GM12878 (cell line): ENCODE measurements around the gene ADGRG1. TPM values are rescaled to one million over a fixed set of nuclear protein-coding genes. Genes with fewer than 3 reads are reported as not detected.

Source experiments
- CHD1 ChIP-seq: IDR thresholded peaks from 2 replicates; pipeline ENCODE4 v1.6.1; 2012; ENCODE audit warnings: low read depth, low read length, improper control_type of control experiment
- DPF2 ChIP-seq: fragments of 450-650 bp; IDR thresholded peaks from 2 replicates; pipeline ENCODE4 v1.6.1; 2017; ENCODE audit warnings: mild to moderate bottlenecking
- FOS ChIP-seq: IDR thresholded peaks from 3 replicates; pipeline ENCODE4 v1.6.1; 2011; ENCODE audit warnings: borderline replicate concordance; ENCODE audit not compliant: insufficient read length; ENCODE audit errors: extremely low read depth
- GATAD2B ChIP-seq: fragments of 450-650 bp; conservative IDR thresholded peaks from 2 replicates; pipeline ENCODE4 v1.6.1; 2017; ENCODE audit warnings: low read depth, mild to moderate bottlenecking, moderate library complexity
- HCFC1 ChIP-seq: fragments of 150-350 bp; IDR thresholded peaks from 2 replicates; pipeline ENCODE4 v1.6.1; 2014; ENCODE audit warnings: low read length
- HDAC6 ChIP-seq: fragments of 200-600 bp; sonication (generic); IDR thresholded peaks from one replicate; pipeline ENCODE4 v1.8.0; 2017; ENCODE audit warnings: antibody characterized with exemption; ENCODE audit not compliant: unreplicated experiment
- IKZF2 ChIP-seq, 2 experiments: fragments of 450-650 bp; IDR thresholded peaks; 2 replicates each; pipeline ENCODE4 v1.6.1; 2017; ENCODE audit warnings: mild to moderate bottlenecking in 2 of 2, moderate library complexity in 2 of 2
- LARP7 ChIP-seq: fragments of 450-650 bp; IDR thresholded peaks from 2 replicates; pipeline ENCODE4 v1.6.1; 2017; ENCODE audit warnings: mild to moderate bottlenecking
- MEF2B ChIP-seq: fragments of 450-650 bp; IDR thresholded peaks from 2 replicates; pipeline ENCODE4 v1.6.1; 2018; ENCODE audit warnings: mild to moderate bottlenecking, moderate library complexity; ENCODE audit not compliant: partially characterized antibody, poor library complexity, severe bottlenecking
- MXI1 ChIP-seq: fragments of 150-350 bp; IDR thresholded peaks from 2 replicates; pipeline ENCODE4 v1.6.1; 2011; ENCODE audit warnings: low read depth, mild to moderate bottlenecking, inconsistent platforms, low read length, improper control_type of control experiment
- NFIC ChIP-seq: IDR thresholded peaks from 2 replicates; pipeline ENCODE4 v1.6.1; 2012; ENCODE audit warnings: low read depth, mild to moderate bottlenecking, inconsistent platforms, low read length, moderate library complexity
- NFXL1 ChIP-seq: fragments of 450-650 bp; IDR thresholded peaks from 2 replicates; pipeline ENCODE4 v1.6.1; 2017; ENCODE audit warnings: antibody characterized with exemption, mild to moderate bottlenecking, borderline replicate concordance
- PRDM15 ChIP-seq: fragments of 450-650 bp; formaldehyde crosslinking; IDR thresholded peaks from 2 replicates; pipeline ENCODE4 v1.4.0; 2020; ENCODE audit warnings: mild to moderate bottlenecking, moderate library complexity
- SMAD1 ChIP-seq: fragments of 450-650 bp; IDR thresholded peaks from 2 replicates; pipeline ENCODE4 v1.6.1; 2018; ENCODE audit warnings: mild to moderate bottlenecking, low read depth; ENCODE audit not compliant: partially characterized antibody
- SRF ChIP-seq, 2 experiments: IDR thresholded peaks; 2 replicates each; pipeline ENCODE4 v1.6.1; 2011; ENCODE audit warnings: low read depth in 2 of 2, low read length in 2 of 2, mild to moderate bottlenecking in 1 of 2, moderate library complexity in 1 of 2
- STAT3 ChIP-seq: IDR thresholded peaks from 2 replicates; pipeline ENCODE4 v1.6.1; 2011; ENCODE audit warnings: low read depth, low read length, improper control_type of control experiment
- SUPT20H ChIP-seq: IDR thresholded peaks from 2 replicates; pipeline ENCODE4 v1.6.1; 2011; ENCODE audit warnings: low read depth, mild to moderate bottlenecking, low read length, moderate library complexity, borderline replicate concordance; ENCODE audit not compliant: control insufficient read depth
- ZBED1 ChIP-seq: IDR thresholded peaks from 2 replicates; pipeline ENCODE4 v1.6.1; 2016; ENCODE audit warnings: borderline replicate concordance
- ZNF207 ChIP-seq: fragments of 450-650 bp; IDR thresholded peaks from 2 replicates; pipeline ENCODE4 v1.6.1; 2014; ENCODE audit warnings: antibody characterized with exemption, mild to moderate bottlenecking, borderline replicate concordance
- ZSCAN29 ChIP-seq: fragments of 450-650 bp; IDR thresholded peaks from 2 replicates; pipeline ENCODE4 v1.6.1; 2017; ENCODE audit warnings: mild to moderate bottlenecking, moderate library complexity
- polyA plus RNA-seq, 11 experiments: library from polyadenylated mRNA; depleted of rRNA in 4 of 11; unstranded in 6 of 11; stranded (reverse) in 5 of 11; fragments of >200 nt; fragmentation: Nextera tagmentation in 4 of 11; fragmentation: Illumina TruSeq in 1 of 11; extraction: Ambion mirVana in 4 of 11; extraction: Trizol in 1 of 11; gene quantifications; 1 replicate in 1 of 11; 2 replicates in 10 of 11; pipeline versions ENCODE4 v1.2.1 to v1.2.3, GENCODE V29; 2011 to 2016; ENCODE audit warnings: inconsistent platforms in 2 of 11, missing spikeins in 2 of 11, low read depth in 1 of 11
- total RNA-seq, 4 experiments: library from RNA; depleted of rRNA in 3 of 4; stranded (reverse); fragments of >200 nt in 3 of 4; fragmentation: Illumina TruSeq in 1 of 4; extraction: Trizol in 1 of 4; gene quantifications; 2 replicates each; pipeline versions ENCODE4 v1.2.1 to v1.2.3, GENCODE V29; 2013 to 2021
- TF ChIP-seq, protein P1 (sequence below): IDR thresholded peaks from 2 replicates; pipeline ENCODE4 v1.6.1; 2011; ENCODE audit warnings: low read depth, low read length, improper control_type of control experiment, borderline replicate concordance
- TF ChIP-seq, protein P2 (sequence below): IDR thresholded peaks from 2 replicates; pipeline ENCODE4 v1.6.1; 2012; ENCODE audit warnings: low read depth, low read length, improper control_type of control experiment
- TF ChIP-seq, protein P3 (sequence below): IDR thresholded peaks from 2 replicates; pipeline ENCODE4 v1.6.1; 2012; ENCODE audit warnings: low read depth, low read length, improper control_type of control experiment

The ADGRG1 gene
- total and polyA plus RNA-seq, 10 of the 15 experiments (the other 5 are each of a cell fraction or from before 2014, with no cell fraction given), result 0.07 to 2.0 (median 0.75) TPM

- TF ChIP-seq, protein P1, sequence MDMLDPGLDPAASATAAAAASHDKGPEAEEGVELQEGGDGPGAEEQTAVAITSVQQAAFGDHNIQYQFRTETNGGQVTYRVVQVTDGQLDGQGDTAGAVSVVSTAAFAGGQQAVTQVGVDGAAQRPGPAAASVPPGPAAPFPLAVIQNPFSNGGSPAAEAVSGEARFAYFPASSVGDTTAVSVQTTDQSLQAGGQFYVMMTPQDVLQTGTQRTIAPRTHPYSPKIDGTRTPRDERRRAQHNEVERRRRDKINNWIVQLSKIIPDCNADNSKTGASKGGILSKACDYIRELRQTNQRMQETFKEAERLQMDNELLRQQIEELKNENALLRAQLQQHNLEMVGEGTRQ, result no peak
- TF ChIP-seq SMAD1 (no peak), ZNF207 (no peak), FOS (no peak), HDAC6 (no peak), STAT3 (no peak), IKZF2 (IDR thresholded peaks at IDR 0.05) (peak in 1 of 2 experiments; percentile 56; a peak in 1 of 4 replicates), SRF (IDR thresholded peaks at IDR 0.05; ENCODE audit: low read depth in 2 of 2, low read length in 2 of 2) (no peak), ZBED1 (no peak), NFXL1 (no peak), SUPT20H (no peak), LARP7 (no peak), GATAD2B (peak; percentile 46; the same call in 1 of the 2 replicates), NFIC (no peak), ZSCAN29 (no peak), MEF2B (no peak), CHD1 (no peak), PRDM15 (CRISPR knock-in tag) (no peak), HCFC1 (no peak), DPF2 (0 out of 2 replicates have a peak, but pooled peaks have one; percentile 18), MXI1 (no peak)
- TF ChIP-seq, protein P2, sequence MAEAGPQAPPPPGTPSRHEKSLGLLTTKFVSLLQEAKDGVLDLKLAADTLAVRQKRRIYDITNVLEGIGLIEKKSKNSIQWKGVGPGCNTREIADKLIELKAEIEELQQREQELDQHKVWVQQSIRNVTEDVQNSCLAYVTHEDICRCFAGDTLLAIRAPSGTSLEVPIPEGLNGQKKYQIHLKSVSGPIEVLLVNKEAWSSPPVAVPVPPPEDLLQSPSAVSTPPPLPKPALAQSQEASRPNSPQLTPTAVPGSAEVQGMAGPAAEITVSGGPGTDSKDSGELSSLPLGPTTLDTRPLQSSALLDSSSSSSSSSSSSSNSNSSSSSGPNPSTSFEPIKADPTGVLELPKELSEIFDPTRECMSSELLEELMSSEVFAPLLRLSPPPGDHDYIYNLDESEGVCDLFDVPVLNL, result no peak
- TF ChIP-seq, protein P3, sequence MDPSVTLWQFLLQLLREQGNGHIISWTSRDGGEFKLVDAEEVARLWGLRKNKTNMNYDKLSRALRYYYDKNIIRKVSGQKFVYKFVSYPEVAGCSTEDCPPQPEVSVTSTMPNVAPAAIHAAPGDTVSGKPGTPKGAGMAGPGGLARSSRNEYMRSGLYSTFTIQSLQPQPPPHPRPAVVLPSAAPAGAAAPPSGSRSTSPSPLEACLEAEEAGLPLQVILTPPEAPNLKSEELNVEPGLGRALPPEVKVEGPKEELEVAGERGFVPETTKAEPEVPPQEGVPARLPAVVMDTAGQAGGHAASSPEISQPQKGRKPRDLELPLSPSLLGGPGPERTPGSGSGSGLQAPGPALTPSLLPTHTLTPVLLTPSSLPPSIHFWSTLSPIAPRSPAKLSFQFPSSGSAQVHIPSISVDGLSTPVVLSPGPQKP, result no peak
Observed at GRCh38 chr16:57600048-57600835, 28.2 kb upstream of the ADGRG1 start (continued).
